Left cardiac atrium (tissue), 4 donors: ENCODE measurements around the gene CREBZF. TPM values are rescaled to one million over a fixed set of nuclear protein-coding genes. Genes with fewer than 3 reads are reported as not detected.
"Not testable (repeated sequence)": the region's sequence is repeated elsewhere in the genome, so short reads cannot be mapped to it uniquely, and the experiment has no call there.

ENCODE experiments used
- ATAC-seq, 2 donors: fragments of 200-7000 bp; cut with Tn5 transposase; one replicate each; pipeline ENCODE4 v1.9.1; 2020; ENCODE audit warnings: mild to moderate bottlenecking in 2 of 2, moderate library complexity in 2 of 2
- DNase-seq: peaks from one replicate; pipeline ENCODE4 v3.0.0-alpha.2; 2020
- intact Hi-C, 2 donors: fragments of 100-400 bp; cut with DNase I; formaldehyde crosslinking; loops; one replicate each; pipeline versions ENCODE4 v1.14.1 to v1.15.1; 2022 to 2023
- total RNA-seq, 2 donors: library from RNA; stranded (reverse); fragmentation: NEBNext Ultra II Directional; extraction: Animal tissue kit (Norgen Biotek cat#: 25700); gene quantifications; one replicate each; pipeline ENCODE4 v1.2.1, GENCODE V29; 2021
- donor health status: DM: no; HTN: yes; CAD: no.
- donor health status: DM: no; HTN: yes; CAD: no; lungs with severe emphysema.
- donor health status: DM: yes; HTN: yes; CAD: no.
- donor health status: Dilated cardiomyopathy.

The CREBZF gene
- total RNA-seq, 2 donors from 2014 or later = 13.8 to 17.1 TPM

GRCh38 chr11:85643191-85643614 lies 21.7 kb downstream of the CREBZF start:
- ATAC-seq (no peak), DNase-seq (peak; percentile 35)
- intact Hi-C loops = no loop called here

- DNase-seq = no peak
- no peak for ATAC-seq
- intact Hi-C loops = no loop called here
Measured at GRCh38 chr11:85634747-85635146, 30.2 kb downstream of the CREBZF start.

- intact Hi-C loops = no loop called here
- peak in 1 of 2 donors; percentile 3 for ATAC-seq
- no peak for DNase-seq
Measured at GRCh38 chr11:85628771-85629341, 36.1 kb downstream of the CREBZF start.

GRCh38 chr11:85627998-85628770 lies 36.7 kb downstream of the CREBZF start, which contains the start of gene TMEM126B:
Gene TMEM126B, plus strand, starts transcription at chr11:85628593. Its CDS starts 15 bp downstream, at chr11:85628608.
- intact Hi-C loops = no loop called here
- peak; percentile 99 for ATAC-seq
- peak; percentile 99 for DNase-seq

- no peak for DNase-seq
- ATAC-seq = peak; percentile 31 to 32
- intact Hi-C loops = no loop called here
Measured at GRCh38 chr11:85627332-85627997, 37.5 kb downstream of the CREBZF start, which contains the start of gene DLG2. Gene DLG2, minus strand, starts transcription at chr11:85627344.

GRCh38 chr11:85626496-85626895 lies 38.4 kb downstream of the CREBZF start:
- no peak for ATAC-seq
- DNase-seq = no peak
- intact Hi-C loops = no loop called here

GRCh38 chr11:85620256-85620655 lies 44.7 kb downstream of the CREBZF start:
- DNase-seq = no peak
- no peak for ATAC-seq
- intact Hi-C loops = no loop called here

GRCh38 chr11:85619499-85619898 lies 45.4 kb downstream of the CREBZF start:
- ATAC-seq (no peak), DNase-seq (no peak)
- intact Hi-C loops = no loop called here

GRCh38 chr11:85611643-85612042 lies 53.3 kb downstream of the CREBZF start:
- DNase-seq, ATAC-seq, intact Hi-C loops: not testable (repeated sequence)

Other genes with a start within 250 kb of the CREBZF start
- gene DLG2, start 37.8 kb downstream of the CREBZF start, total RNA-seq = 1 to 10 TPM; 5.9 to 7.4 TPM
- gene TMEM126B, start 36.5 kb downstream of the CREBZF start, total RNA-seq = 10 to 100 TPM; 48.4 to 55.5 TPM
- 10 to 100 TPM; 59.8 to 61.5 TPM for gene TMEM126A, start 17.2 kb downstream of the CREBZF start, total RNA-seq
- gene CCDC89, start 21.1 kb upstream of the CREBZF start, total RNA-seq = 1 to 10 TPM in 1 of 2 donors, under 1 TPM in 1; 0.39 to 1.0 TPM
- gene SYTL2, start 146.0 kb upstream of the CREBZF start, total RNA-seq = 10 to 100 TPM in 1 of 2 donors, 1 to 10 TPM in 1; 7.2 to 12.4 TPM
- gene CCDC83, start 190.3 kb upstream of the CREBZF start, total RNA-seq = not detected